Activated T-cell treated with anti-CD3 and anti-CD28 coated beads for 48 hours (primary cell): ENCODE results near the gene CCNDBP1.
"Not testable (repeated sequence)": the region's sequence is repeated elsewhere in the genome, so short reads cannot be mapped to it uniquely, and the experiment has no call there.

Experiments used
- DNase-seq: peaks from one replicate; pipeline ENCODE4 v3.0.0-alpha.2; 2020; ENCODE audit warnings: low read depth

CCNDBP1 gene

DNA sequence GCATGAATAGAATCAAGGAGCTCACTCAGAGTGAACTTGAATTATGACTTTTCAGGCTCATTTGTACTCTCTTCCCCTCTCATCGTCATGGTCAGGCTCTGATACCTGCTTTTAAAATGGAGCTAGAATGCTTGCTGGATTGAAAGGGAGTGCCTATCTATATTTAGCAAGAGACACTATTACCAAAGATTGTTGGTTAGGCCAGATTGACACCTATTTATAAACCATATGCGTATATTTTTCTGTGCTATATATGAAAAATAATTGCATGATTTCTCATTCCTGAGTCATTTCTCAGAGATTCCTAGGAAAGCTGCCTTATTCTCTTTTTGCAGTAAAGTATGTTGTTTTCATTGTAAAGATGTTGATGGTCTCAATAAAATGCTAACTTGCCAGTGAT, 9.6 kb downstream of the CCNDBP1 start:
- no peak for DNase-seq

DNA sequence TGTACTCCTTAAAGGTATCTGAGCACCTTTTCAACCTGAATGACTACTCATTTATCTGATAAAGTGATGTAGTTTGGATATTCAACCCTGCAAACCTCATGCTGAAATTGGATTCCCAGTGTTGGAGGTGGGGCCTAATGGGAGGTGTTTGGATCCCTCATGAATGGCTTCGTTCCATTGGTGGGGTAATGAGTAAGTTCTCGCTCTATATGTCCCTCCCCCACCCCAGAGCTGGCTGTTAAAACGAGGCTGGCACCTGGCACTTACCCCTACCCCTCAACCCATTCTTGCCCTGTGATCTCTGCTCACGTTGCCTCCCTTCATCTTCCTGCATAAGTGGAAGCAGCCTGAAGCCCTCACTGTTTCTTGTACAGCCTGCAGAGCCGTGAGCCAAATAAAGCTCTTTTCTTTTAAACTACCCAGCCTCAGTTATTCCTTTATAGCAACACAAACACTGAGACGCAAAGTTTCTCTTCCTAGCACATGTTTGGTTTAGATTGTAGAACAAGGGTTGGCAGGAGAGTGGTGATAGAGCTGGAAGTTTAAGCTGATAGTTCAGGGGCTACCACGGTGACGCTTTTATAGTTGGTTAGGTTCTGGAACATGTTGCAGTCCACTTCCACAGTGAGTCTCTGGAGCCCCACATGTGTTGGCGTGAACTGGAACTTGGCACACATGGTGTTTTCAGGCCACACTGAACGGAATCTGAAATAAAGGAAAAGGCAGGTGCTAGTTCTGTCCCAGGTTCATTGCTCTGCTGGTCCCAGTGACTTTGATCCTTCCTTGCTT, 11.8 kb downstream of the CCNDBP1 start:
- no peak for DNase-seq

DNA sequence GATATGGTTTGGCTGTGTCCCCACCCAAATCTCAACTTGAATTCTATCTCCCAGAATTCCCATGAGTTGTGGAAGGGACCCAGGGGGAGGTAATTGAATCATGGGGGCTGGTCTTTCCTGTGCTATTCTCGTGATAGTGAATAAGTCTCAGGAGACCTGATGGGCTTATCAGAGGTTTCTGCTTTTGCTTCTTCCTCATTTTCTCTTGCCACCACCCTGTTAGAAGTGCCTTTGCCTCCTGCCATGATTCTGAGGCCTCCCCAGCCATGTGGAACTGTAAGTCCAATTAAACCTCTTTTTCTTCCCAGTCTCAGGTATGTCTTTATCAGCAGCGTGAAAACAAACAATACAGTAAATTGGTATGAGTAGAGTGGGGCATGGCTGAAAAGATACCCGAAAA, 12.6 kb downstream of the CCNDBP1 start:
- DNase-seq: not testable (repeated sequence)

DNA sequence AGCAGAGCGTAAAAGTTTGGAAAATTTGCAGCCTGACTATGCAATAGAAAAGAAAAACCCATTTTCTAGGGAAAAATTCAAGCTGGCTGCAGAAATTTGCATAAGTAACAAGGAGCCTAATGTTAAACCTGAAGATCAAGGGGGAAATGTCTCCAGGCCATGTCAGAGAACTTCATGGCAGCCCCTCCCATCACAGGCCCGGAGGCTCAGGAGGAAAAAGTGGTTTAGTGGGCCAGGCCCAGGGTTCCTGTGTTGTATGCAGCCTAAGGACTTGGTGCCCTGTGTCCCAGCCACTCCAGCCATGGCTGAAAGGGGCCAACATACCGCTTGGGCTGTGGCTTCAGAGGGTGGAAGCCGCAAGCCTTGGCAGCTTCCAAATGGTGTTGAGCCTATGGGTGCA, 13.4 kb downstream of the CCNDBP1 start:
- DNase-seq: not testable (repeated sequence)

DNA sequence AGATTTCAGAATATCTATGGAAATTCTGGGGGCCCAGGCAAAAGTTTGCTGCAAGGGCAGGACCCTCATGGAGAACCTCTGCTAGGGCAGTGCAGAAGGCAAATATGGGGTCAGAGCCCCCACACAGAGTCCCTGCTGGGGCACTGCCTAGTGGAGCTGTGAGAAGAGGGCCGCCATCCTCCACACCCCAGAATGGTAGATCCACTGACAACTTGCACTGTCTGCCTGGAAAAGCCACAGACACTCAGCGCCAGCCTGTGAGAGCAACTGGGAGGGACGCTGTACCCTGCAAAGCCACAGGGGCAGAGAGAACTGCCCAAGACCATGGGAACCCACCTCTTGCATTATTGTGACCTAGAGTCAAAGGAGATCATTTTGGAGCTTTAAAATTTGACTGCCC, 13.8 kb downstream of the CCNDBP1 start:
- DNase-seq: no peak

DNA sequence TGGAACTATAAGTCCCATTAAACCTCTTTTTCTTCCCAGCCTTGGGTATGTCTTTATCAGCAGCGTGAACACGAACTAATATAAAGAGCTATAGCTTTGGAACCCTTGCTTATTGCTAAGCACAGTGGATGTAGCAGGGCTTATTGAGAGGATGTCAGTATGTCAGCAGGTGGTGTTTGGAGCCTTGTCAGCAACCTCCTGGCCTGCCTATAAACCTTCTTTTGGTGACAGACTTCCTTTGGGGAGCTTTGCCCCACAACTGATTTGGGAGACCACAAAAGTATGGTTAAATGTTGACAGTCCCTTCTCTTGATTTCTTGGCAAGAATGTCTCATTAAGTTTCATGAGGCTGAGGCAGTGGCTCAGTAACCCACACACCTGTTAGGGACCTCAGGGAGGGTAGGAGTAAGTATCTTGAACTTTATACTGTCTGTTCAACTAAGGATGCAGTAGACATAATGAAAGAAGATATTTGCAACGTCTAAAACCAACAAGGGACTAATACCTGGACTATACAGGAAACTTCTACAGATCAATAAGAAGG, 14.8 kb downstream of the CCNDBP1 start:
- DNase-seq: no peak

DNA sequence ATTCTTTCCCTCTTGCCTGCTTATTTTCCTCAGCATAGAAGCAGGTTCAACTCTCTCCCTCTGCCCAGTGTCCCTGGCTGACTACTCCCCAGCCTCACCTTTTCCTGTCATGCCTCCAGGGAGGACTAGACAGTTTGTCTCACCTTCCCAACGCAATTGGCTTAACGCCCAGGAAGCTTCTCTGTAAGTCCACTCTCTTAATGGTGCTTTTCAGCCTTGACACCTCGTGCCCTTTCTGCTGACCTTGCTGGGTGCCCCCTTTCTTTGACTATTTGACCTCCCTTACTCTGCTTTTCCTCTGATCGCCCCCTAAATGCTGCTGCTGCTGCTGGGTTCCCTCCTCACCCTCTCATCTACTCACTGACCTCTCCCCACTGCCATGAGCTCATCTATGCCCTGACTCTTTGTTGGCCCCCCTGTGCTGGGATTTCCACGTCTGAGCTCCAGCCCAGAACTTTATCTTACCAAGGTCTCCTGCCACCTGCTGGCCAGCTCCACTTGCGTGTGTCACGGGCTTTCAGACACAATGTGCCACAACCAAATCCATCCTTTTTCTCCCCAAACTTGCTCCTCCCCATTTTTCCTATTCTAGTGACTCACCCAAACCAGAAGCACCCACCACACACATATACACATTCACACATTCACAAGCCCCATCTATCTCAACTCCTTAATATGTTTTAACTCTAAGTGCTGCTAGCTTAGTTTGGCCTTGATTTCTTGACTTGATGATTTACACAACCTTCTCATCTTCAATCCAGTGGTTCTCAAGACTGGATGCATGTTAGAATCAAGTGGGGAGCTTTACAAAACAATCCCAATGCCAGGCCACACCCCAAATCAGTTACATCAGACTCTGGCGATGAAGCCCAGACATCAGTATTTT, 19.1 kb downstream of the CCNDBP1 start:
- peak; percentile 29 for DNase-seq

DNA sequence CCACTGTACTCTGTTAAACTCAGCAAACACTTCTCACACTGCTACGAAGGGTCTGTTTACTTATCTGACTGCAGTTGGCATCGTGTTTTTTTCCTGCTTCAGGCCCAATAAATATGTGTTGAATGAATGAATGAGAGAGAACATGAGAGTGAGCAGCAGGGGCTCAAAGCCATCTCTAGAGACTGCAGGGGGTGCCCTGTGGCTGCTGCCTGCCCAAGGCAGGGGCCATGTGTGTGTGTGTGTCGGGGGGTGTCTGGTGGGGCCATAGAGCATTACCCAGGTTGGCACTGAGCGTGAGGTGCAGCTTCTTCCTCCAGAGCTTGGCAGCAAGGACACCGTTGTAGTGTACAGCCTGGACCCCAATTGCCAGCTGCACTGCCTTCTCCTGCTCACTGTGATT, 20.9 kb downstream of the CCNDBP1 start:
- no peak for DNase-seq

DNA sequence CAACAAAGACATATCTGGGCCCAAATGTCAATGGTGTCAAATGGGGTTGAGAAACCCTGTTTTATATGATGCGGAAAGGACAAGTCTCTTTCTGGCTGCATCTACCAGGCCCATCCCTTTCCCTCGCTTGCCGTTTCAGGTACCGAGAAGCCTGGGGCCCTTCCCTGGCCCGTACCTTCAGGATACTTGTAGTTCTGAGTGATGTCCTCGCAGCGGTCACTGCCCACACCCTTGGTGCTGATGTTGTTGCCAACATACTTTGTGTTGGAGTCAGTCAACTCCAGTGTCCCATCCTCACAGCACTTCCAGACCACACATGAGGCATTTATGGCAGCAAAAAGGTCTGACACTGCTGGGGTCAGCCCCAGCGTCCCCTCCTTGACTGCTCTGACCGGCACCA, 21.8 kb downstream of the CCNDBP1 start:
- DNase-seq: no peak

DNA sequence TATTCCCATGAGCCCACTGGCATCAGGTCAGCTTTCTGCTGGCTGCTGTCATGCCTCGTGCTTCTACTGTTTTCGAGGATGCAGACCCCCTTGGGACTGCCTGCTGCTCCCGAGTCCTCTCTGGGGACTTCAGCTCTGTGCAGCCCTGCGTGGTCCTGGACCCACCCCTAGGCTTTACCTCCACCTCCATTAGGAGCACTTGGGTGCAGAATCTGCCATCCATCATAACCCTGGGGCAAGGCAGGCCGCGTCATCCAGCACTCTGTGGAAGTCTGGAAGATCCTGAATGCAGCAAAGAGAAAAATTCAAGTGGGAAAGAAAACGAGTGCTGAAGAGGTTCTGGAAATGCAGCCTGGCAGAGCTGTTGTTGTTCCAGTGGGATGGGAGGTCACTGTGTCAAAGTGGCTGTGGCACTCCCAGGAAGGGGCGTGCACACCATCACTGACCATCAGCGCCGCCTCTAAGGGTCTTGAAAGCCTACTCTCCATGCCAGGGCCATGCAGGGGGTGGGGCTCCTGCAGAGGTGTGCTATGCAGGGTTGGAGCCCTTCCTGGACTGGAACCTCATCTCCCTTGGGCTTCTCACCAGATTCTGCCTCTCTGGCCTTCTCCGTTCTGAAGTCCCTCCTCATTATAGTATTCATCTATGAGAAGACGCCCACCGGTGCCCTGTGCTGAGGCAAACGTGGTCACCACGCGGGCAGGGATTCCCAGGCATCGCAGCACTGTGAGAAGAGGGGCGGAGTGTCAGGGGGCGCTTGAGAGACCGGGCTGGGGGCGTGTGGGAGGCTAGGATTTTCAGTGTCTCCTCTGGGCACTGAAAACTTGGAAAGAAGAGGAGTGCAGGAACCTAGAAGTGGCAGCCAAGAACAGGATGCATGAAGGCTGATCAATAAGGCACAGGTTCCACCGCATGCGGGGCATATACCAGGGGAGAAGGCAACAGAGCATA, 23.1 kb downstream of the CCNDBP1 start:
- no peak for DNase-seq

DNA sequence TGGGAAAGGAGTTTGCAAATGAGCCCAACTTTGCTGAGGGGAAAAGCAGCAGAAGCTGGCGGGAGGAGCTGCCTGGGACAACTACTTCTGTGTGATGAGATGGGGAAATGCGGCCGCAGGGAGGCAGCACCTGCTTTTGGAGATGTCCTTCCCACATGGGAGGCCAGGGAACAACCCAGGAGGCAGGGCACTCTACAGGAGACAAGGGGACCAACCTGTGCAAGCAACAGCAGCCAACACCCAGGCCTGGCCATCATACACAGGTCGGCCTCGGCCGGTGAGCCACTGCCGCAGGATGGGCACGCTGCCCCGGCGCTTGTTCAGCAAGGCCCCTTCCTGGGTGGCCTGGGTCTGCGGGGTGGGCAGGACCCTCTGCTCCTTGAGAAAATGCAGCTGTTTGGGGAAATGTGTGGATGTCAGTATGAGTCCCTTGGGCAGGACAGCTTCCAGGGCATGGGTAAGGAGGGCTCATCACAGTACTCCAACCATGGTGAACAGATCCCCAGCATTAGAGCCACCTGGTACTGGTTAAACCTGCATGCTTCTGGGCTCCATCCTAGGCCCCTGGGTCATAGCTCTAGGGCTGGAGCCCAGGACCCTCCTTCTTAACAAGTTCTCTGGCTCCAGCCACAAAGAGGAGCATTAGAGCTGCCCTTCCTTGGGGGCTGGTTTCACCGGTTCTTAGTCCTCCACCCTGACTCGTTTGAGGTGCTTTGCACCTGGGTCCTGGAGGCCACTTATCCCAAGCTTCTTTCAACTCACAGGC, 24.0 kb downstream of the CCNDBP1 start:
- no peak for DNase-seq

DNA sequence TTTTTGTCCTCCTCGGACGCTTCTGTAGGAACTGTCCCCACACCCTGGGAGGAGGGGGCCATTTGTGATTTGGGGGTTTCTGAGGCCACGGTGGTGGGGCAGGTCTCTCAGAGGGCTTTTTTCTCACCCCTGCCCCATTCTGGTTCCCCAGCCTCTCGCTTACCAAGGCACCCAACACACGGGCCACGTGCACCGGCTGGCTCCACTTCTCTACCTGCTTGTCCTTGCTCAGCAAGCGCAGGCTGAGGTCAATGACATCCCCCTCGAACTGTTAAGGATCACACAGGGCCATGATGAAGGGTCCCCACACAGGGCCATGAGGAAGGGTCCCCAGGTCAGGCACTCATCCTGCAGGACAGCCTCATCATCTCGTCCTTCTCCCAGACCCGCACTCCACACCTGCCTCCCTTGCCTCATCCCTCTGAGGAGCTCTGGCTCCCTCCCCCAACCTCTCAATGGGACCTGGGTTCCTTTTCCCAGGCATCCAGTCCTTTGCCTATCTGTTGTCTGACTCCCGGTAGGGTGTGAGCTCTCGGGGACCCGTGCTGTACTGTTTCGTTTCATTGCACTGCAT, 25.1 kb downstream of the CCNDBP1 start:
- DNase-seq: no peak

DNA sequence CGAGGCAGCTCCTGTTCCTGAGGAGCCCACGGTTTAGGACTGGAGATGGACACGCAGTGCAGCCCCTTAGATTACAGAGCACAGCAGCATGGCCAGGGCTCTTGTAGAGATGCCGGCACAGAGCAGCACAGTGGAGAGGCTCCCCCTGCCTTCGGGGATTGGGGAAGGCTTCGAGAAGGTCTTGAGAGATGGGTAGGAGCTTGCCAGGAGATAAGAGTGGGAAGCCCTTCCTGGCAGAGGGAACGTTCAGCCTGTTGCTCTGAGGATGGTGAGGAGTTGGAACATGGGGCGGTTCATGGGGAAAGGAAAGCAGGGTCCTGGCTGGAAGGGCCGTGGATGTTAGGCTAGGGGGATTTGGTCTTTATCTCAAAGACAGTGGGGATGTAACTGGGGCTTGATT, 25.6 kb downstream of the CCNDBP1 start:
- no peak for DNase-seq

DNA sequence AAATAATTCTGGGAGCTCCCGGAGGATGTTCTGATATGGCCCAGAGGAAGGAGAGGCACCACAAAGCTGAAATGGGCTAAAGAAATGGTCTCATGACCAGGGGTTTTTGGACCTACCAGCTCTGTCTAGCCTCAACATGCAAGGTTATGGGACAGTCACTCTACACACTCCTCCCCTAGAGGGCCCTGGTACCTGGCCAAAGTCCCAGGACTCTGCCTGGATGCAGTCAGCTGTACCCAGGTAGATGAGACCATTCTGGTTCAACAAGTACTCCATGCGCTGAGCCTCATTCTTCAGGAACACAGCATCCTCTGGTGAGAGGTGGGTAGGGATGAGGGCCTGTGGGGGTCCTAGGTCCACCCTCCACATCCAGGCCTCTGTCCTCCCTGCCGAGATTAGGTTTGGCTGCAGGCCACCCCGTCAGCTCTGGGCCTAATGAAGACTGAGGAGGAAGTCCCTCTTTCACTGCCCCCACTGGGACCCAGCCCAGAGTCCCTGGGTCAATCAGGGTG, 26.1 kb downstream of the CCNDBP1 start:
- no peak for DNase-seq

DNA sequence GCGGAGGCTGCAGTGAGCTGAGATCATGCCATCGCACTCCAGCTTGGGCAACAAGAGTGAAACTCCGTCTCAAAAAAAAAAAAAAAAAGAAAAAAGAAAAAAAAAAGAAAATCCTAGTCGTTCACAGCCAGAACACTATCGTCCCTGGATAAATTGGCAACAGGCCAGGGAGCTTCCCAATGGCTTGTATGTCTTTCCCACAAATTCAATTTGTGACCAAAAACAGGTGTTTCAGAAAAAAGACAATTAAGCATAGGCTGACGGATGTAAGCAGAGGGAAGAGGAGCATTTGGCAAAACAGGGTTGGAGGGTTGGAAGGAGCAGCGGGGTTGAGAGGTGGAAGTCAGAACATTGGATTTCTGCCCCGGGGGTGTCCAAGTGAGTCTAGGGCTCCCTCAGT, 27.1 kb downstream of the CCNDBP1 start:
- no peak for DNase-seq

DNA sequence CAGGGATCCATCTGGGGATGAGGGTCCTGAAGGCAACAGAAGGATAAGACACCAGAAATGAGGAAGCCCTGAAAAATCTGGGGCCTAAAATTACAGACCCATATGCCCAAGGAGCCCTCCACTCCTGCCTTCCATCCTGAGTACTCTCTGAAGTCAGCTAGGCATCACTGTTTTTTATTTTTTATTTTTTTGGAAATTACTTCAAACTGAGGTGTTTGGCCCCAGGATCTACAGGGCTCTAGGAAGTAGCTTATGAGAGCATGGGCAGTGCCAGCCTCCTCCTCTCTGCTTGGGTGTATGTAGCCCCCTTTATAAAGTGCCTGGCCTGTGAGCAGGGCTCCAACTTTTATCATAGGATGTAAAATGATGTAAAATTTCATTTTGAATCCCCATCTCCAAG, 27.7 kb downstream of the CCNDBP1 start:
- no peak for DNase-seq

DNA sequence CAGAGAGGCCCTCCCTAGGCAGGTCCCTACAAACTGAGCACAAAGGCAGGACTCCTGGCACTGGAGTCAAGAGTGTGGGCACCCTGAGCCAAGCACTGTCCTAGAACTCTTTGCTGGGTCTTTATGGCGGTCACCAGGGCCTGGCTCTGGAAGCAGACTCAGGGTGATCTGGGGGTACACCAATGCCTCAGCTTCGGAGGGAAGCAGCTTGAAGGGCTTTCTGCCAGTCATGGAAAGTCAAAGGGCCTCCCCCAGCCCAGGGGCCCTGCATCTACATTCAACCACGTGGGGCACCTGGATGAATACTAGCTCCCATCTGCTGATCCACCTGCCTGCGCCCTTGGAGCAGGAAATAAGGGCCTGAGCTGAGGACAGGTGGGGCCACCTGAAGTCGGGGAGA, 28.3 kb downstream of the CCNDBP1 start:
- DNase-seq: no peak

DNA sequence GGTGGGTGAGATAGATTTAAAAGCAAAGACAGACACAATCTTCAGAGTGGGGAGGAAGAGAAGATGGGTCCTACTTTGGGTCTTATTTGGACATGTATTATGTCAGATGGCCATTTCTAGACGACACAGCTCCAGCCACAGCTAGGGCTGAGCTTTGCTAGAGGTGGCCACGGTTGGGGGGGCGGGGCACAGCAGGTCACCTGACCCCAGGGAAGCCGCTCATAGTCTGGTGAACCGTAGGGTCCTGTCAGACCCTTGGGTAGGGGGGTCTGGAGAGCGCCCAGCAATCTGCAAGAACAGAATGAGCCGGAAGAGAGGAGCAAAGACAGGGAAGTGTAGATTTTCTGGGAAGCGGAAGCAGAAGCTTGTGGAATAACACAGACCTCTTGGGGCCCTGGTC, 29.0 kb downstream of the CCNDBP1 start:
- DNase-seq: no peak

DNA sequence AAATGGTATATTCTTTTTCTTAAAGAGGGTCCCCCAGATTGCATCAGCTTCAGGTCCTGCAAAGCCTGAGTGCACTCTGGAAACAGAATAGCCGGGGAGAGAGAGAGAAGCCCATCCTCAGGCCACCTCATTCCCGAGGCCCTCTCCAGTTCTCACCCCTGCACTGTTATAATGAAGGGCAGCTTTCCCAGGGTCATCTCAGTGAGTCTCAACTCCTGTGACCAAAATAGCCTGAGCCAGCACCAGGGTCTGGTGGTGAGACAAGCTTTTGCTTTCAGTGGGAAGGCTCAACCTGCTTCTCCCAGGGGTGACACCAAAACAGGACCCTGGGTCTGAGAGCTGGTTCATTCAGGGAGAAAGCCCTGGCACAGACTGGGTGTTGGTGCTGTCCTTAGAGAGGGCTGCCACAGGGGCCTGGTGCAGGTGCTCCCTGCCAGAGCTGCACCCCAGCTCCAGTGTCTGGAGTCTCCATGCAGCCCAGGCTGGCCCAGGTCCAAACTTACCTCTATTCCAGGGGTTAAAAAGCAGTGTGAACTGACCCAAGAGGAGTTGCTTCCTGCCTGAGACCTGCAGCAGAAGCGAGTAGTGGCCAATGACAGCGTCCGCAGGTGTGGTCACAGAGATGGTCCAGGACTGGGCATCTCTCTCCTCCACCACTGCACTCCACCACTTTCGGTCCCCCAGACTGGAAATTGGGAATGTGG, 29.5 kb downstream of the CCNDBP1 start:
- no peak for DNase-seq

DNA sequence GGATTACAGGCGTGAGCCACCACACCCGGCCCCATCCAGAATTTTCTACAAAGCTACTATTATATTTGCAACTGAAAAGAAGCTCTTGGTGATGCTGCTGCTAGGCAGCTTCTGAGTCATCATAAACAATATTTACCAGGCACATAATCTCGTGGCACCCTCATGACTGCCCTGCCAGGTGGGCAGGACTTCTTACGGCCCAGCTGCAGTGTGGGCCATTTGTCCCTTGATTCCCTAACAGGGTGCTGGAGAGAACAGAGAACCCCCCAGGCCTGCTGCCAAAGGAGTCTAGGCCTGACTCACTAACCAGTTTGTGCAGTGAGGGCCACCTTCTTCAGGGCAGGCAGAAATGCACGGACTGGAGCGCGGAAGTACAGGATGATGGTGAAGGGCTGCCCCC, 30.8 kb downstream of the CCNDBP1 start:
- DNase-seq: no peak
